Measurements from ENCODE around the gene TRIP10.

GRCh38 chr19:6743714-6744380, 4.4 kb downstream of the TRIP10 start:
- TF ChIP-seq ZFP3 (CRISPR knock-in tag; IDR thresholded peaks at IDR 0.05) = peak; percentile 99
- TF ChIP-seq TCF4 (CRISPR knock-in tag; IDR thresholded peaks at IDR 0.05; ENCODE audit: borderline replicate concordance) = no peak
- TF ChIP-seq ZFP30 (CRISPR knock-in tag; IDR thresholded peaks at IDR 0.05) = no peak
- no peak for TF ChIP-seq PPARA (CRISPR knock-in tag; IDR thresholded peaks at IDR 0.05; ENCODE audit: borderline replicate concordance)
- TF ChIP-seq ZC3H10 (CRISPR knock-in tag; IDR thresholded peaks at IDR 0.05) = no peak
- no peak for TF ChIP-seq SNAI2 (CRISPR knock-in tag; IDR thresholded peaks at IDR 0.05)
- TF ChIP-seq RARB (CRISPR knock-in tag; IDR thresholded peaks at IDR 0.05) = no peak
- TF ChIP-seq, protein P1, sequence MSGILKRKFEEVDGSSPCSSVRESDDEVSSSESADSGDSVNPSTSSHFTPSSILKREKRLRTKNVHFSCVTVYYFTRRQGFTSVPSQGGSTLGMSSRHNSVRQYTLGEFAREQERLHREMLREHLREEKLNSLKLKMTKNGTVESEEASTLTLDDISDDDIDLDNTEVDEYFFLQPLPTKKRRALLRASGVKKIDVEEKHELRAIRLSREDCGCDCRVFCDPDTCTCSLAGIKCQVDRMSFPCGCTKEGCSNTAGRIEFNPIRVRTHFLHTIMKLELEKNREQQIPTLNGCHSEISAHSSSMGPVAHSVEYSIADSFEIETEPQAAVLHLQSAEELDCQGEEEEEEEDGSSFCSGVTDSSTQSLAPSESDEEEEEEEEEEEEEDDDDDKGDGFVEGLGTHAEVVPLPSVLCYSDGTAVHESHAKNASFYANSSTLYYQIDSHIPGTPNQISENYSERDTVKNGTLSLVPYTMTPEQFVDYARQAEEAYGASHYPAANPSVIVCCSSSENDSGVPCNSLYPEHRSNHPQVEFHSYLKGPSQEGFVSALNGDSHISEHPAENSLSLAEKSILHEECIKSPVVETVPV (CRISPR knock-in tag; IDR thresholded peaks at IDR 0.05) = no peak
